GM19438 (cell line): ENCODE results near the gene TBPL2.
"Not testable (repeated sequence)": the region's sequence is repeated elsewhere in the genome, so short reads cannot be mapped to it uniquely, and the experiment has no call there.

ENCODE experiments used
- ATAC-seq: cut with Tn5 transposase; IDR thresholded peaks from one replicate; pipeline ENCODE4 v1.9.1; 2021; ENCODE audit warnings: low read depth; ENCODE audit not compliant: unreplicated experiment

TBPL2 gene

DNA sequence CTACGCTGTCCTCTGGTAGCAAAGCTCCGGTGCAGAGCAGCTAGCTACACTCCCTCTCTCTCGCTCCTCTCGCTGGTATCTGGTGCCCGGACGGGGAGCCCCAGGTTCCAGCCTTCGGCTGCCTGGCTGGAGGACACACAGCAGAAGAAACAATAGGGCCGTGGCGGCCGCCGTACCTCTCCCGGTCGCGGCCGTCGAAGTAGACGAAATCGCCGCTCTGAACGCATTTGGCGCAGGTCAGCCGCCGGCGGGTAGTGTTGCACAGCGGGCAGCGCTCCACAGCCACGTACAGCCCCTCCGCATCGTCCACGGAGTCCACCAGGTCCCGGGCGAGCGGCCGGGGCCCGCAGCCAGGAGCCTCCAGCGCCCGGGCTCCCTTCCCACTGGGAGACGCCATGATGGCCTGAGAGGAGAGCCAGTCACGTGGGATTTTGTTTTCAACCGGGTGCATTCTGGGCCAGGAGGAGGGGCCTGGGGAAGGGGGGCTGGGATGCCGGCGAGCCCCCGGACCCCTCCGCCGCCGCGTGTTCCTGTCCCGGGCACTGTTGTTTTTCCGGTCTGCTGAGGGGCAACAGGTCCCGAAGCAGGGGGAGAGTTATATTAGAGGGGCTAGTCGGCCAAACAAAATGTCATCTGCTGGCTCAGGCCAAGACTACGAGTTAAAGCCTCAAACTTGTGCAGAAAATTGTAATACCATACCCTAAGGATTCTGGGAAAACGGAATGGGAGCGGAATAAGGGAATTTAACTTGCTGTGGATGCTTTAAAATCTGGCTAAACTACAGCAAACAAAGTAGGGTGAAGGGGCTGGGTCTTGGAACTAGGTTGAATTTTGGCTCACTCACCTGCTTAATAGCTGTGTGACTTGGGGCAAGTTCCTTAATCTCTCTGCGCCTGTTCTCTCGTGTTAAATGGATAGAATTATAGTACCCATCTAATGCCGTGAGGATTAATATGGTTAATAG, 28.7 kb downstream of the TBPL2 start, which contains the start of gene ATG14:
Gene ATG14 (minus strand): TSS at position 405 of the 964 bp plus-strand sequence. CDS start 8 bp downstream, at position 397.
- ATAC-seq: peak; percentile 93

DNA sequence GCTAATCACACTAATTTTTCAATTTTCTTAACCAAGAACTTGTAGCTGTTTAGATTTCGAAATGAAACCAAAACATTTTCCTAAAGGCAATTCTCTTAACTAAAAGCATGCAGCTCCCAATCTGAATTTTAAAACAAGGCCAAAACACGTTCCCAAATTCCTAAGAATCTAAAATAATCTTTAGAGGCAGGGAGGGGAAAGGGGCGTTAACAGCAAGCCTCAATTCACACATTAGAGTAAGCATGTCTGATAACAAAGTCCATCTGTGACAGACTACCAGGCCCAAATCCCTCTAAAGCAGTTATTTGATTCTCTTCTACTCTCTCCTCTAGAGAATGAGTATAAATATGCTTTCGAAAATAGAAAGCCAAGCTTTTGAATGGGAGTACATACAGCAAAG, 29.5 kb downstream of the TBPL2 start:
- no peak for ATAC-seq

DNA sequence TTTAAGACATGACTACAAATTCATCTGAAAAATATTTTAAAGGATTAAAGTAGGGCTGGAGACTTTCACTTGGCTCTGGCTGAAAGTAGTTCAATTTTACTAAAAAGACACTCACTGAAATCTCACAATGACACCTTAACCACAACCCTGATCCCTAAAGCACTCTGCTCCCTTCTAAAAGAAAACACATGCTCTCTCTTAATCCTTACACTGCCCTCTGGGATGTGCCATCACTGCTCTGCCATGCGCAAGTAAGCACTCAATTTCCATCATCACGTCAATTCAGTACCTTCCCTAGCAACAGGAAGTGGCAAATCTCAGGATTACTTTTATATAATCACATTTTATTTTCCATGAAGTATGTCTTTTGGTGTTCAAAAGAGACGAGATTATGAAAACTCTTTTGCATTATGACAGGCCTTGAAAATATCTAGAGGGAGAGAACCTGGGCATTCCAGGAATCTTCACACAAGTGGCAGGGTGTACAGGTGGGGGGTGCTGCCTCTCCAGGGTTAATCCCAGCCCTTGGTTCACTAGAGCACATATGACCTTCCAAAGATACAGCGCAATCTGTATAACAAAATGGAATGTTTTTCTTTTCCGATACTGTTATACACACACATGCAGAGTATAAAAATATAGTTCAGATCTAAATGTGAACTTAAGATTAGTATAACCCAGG, 36.1 kb downstream of the TBPL2 start:
- ATAC-seq: no peak

- no peak for ATAC-seq
Observed at GRCh38 chr14:55401751-55402150, 38.7 kb downstream of the TBPL2 start.

DNA sequence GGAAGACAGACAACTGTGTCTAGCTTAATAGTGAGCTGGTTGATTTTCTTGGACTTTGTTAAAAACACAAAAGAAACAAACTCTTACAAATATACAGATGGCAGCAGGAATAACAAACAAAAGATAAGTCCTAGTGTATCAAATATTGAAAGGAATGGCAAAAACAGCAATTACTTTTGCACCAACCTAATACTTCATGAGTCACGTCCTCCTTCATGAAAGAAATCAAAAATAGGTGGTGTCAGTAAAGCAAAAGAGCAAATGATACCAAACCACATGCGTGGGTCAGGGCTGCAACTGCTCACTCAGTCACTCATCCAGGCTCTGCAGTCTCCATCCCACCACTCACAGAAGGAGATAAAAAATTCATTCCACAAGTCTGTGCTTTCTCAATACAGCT, 40.6 kb downstream of the TBPL2 start:
- ATAC-seq: no peak

GRCh38 chr14:55399183-55399582, 41.2 kb downstream of the TBPL2 start:
- no peak for ATAC-seq

DNA sequence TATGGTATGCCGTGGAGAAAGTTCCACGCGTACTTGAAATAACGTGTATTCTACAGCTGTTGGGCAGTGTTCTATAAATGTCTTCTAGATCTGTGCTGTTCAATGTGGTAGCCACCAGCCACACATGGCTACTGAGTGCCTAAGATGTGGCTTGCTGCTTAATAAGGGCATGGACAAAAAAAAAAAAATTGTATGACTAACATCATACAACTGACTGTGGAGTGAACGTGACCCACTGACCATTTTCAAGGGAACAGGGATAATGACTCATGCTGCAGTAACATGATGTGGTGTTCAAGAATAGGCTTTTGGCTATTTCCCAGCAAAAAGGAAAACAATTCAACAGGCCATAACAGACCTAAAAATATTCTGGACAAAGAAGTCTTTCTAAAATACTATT, 41.7 kb downstream of the TBPL2 start:
- no peak for ATAC-seq

DNA sequence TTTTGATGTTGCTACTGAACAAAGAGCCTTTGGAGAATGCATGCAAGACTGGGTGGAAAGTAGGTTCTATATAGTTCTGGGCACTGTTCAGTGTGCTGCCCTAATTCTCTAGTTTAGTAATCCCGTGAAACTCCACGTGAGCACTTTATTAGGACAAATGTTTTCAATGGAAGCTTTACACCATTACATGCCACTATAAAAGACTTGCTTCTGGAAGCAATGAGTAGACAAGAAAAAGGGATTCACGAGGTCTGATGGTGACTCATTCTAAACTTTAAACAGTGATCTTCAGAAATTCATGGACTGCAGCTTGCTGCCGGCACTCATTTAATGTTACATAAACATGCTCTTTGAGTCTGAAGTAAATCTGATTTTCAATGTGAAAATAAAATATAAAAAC, 51.1 kb downstream of the TBPL2 start:
- no peak for ATAC-seq

DNA sequence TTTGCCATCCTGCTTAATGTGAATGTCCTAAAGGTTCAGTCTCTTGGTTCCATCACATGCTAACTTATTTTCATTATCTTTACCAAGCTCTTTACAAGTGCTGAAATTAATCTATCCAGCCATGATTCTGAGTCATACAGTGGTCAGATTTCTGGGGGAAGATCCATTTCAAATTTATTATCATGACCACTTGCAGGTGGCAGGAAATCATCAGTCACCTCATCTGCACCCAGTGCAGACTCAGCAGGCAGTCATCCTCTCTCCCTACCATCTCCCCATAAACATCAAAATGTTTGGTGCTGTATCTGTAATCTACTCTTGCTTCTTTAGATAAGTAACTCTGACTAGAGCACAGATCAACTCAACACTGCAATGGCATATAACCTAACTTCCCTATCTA, 52.3 kb downstream of the TBPL2 start:
- no peak for ATAC-seq

- ATAC-seq: no peak
Observed at GRCh38 chr14:55387121-55387520, 53.3 kb downstream of the TBPL2 start.

DNA sequence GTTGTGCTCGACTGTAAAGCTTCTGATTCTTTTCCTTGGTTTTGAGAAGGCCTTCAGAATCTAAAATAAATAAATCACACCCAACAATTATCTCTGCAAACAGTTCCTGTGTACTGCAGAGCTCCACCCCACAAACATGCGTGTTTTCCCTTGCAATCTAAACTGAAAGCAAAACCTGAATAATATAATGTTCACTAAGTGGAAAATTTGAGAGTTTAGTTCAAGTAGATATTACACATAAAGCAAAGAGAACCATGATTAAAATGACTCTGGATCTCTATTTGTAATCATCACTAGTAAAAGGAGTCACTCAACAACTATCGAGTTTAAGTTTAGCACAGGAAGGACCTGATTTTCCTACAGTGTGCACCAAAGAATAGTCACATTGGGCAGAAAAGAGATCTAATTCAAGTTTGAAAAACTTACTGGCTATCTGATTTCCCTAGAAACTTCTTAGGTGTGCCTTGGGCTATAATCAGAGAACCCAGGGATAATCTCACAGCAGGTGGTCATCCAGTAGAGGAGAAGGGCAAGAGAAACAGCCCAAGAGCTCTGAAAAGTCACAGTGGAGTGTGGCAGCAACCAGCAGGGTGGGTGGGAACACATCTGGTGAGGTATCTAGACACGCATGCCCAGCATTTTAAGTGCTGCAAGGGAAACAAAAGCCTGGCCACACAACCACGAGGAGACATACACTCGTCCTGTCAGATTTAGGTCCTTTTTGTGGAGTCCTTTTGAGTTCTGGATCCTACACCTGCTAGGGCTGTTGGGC, 54.2 kb downstream of the TBPL2 start:
- no peak for ATAC-seq

GRCh38 chr14:55384536-55384935, 55.9 kb downstream of the TBPL2 start:
- no peak for ATAC-seq

GRCh38 chr14:55383541-55384140, 56.8 kb downstream of the TBPL2 start:
- no peak for ATAC-seq

GRCh38 chr14:55383056-55383466, 57.4 kb downstream of the TBPL2 start:
- not testable (repeated sequence) for ATAC-seq

DNA sequence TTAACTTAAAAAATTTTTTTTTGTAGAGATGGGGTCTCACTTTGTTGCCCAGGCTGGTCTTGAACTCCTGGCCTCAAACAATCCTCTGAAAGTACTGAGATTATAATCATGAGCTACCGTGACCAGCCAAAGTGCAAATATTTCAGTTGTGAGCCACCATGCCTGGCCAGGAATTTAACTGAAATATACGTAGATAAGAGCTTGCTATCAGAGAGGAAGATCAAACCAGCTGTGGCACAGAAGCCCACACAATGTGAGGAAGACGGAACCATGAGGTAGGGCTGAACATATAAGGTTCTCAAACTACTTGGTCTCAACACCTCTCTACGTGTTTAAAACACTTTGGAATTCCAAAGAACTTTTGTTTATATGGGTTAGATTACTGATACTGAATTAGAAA, 57.9 kb downstream of the TBPL2 start:
- no peak for ATAC-seq

DNA sequence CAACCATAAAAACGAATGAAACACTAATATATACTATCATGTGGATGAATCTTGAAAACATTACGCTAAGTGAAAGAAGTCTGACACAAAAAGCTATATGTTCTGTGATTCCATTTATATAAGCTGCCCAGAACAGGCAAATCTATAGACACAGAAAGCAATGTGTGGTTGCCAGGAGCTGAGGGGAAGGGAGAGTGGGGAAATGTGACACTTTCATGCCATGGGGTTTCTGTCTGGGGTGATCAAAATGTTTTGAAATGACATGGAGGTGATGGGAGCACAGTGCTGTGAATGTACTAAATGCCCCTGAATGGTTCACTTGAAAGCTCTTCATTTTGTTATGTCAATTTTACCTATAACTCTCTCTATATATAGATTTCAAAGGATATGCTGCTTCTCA, 58.9 kb downstream of the TBPL2 start:
- no peak for ATAC-seq

DNA sequence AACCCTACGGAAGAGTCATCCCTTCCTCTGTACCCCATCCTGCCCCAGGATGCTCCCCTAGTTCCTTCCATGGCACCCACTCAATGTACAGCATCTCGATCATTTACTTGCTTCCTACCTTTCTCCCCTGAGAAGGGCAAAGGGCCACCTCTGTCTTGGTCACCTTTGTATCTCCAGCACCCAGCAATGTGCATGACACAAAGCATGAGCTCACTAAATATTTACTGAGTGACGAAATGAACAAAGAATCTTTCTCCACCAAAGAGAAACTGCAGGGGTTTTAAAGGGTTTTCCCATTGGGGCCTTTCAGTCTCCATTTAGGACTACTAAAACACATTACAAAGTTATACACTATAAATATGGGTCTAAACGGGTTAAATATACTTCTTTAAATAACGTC, 59.4 kb downstream of the TBPL2 start:
- ATAC-seq: no peak

DNA sequence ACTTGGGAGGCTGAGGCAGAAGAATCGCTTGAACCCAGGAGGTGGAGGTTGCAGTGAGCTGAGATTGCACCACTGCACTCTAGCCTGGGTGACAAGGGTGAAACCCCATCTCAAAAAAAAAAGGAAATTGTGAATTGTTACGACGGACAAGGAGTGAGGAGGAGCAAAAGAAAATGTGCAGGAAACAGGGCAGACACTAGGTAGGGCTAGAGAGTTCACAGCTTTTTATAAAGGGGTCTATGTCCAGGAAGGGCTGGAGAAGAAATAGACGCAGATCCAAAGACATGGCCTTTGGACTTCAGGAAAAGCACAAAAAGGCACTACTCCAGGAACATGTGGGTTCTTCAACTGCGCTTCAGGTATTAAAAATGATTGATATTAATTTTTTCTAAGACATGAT, 63.2 kb downstream of the TBPL2 start:
- no peak for ATAC-seq

- no peak for ATAC-seq
Observed at GRCh38 chr14:55374771-55375170, 65.6 kb downstream of the TBPL2 start.
